ENCODE measurements around the gene SLC35F4. TPM values are rescaled to one million over a fixed set of nuclear protein-coding genes. Genes with fewer than 3 reads are reported as not detected.
"Not testable (repeated sequence)": the region's sequence is repeated elsewhere in the genome, so short reads cannot be mapped to it uniquely, and the experiment has no call there.

The SLC35F4 gene
- total RNA-seq, 4 donors from 2014 or later: 0.88 to 2.3 TPM; not detected in 2

DNA sequence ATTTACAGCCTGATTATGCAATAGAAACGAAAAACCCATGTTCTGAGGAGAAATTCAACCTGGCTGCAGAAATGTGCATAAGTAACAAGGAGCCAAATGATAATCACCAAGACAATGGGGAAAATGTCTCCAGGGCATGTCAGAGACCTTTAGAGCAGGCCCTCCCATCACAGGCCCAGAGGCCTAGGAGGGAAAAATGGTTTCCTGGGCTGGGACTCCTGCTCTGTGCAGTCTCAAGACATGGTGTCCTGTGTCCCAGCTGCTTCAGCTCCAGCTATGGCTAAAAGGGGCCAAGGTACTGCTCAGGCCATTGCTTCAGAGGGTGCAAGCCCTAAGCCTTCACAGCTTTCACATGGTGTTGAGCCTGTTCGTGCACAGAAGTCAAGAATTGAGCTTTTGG lies 156.0 kb downstream of the SLC35F4 start:
- Histone ChIP-seq H3K36me3 (no peaks in the 10 kb centered on the region), H3K27ac (no peak overlapping the region), H3K4me3 (no peak overlapping the region), H3K4me1 (no peaks in the 10 kb centered on the region), H3K27me3 (no peaks in the 10 kb centered on the region), H3K9me3 (no peaks in the 10 kb centered on the region)
- TF ChIP-seq, protein P1, sequence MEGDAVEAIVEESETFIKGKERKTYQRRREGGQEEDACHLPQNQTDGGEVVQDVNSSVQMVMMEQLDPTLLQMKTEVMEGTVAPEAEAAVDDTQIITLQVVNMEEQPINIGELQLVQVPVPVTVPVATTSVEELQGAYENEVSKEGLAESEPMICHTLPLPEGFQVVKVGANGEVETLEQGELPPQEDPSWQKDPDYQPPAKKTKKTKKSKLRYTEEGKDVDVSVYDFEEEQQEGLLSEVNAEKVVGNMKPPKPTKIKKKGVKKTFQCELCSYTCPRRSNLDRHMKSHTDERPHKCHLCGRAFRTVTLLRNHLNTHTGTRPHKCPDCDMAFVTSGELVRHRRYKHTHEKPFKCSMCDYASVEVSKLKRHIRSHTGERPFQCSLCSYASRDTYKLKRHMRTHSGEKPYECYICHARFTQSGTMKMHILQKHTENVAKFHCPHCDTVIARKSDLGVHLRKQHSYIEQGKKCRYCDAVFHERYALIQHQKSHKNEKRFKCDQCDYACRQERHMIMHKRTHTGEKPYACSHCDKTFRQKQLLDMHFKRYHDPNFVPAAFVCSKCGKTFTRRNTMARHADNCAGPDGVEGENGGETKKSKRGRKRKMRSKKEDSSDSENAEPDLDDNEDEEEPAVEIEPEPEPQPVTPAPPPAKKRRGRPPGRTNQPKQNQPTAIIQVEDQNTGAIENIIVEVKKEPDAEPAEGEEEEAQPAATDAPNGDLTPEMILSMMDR (IDR thresholded peaks at IDR 0.05): no peak
- no peak for DNase-seq
- intact Hi-C loops (cut with DNase I; ENCODE audit: low total_unique reads): no loop called here

DNA sequence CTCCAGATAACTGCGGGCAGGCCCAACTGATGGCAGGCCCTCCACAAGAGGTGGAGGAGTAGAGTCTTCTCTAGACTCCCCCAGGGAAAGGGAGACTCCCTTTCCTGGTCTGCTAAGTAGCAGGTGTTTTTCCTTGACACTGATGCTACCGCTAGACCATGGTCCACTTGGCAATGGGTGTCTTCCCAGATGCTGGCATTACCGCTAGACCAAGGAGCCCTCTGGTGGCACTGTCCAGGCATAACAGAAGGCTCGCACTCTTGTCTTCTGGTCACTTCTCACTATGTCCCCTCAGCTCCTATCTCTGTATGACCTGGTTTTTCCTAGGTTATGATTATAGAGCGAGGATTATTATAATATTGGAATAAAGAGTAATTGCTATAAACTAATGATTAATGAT lies 156.8 kb downstream of the SLC35F4 start:
- H3K9me3 ChIP-seq; H3K27me3 ChIP-seq; H3K4me3 ChIP-seq; H3K4me1 ChIP-seq; DNase-seq; intact Hi-C loops (cut with DNase I; ENCODE audit: low total_unique reads); H3K36me3 ChIP-seq; H3K27ac ChIP-seq: not testable (repeated sequence)

DNA sequence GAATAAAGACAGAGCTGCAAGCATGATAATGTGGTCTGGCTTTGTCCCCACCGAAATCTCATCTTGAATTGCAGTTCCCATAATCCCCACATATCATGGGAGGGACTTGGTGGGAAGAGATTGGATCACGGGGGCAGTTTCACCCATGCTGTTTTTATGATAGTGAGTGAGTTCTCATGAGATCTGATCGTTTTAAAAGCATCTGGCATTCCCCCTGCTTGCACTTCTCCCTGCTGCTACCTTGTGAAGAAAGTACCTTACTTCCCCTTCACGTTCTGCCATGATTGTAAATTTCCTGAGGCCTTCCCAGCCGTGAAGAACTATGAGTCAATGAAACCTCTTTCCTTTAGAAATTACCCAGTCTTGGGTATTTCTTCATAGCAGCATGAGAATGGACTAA lies 158.7 kb downstream of the SLC35F4 start:
- H3K4me1 ChIP-seq: no peaks in the 10 kb centered on the region
- intact Hi-C loops (cut with DNase I; ENCODE audit: low total_unique reads): no loop called here
- H3K36me3 ChIP-seq: no peaks in the 10 kb centered on the region
- no peak overlapping the region for H3K27ac ChIP-seq
- no peaks in the 10 kb centered on the region for H3K9me3 ChIP-seq
- TF ChIP-seq, protein P1 (IDR thresholded peaks at IDR 0.05): no peak
- no peak for TF ChIP-seq POLR2A (IDR thresholded peaks at IDR 0.05)
- DNase-seq: no peak
- H3K27me3 ChIP-seq: no peaks in the 10 kb centered on the region
- no peak overlapping the region for H3K4me3 ChIP-seq

DNA sequence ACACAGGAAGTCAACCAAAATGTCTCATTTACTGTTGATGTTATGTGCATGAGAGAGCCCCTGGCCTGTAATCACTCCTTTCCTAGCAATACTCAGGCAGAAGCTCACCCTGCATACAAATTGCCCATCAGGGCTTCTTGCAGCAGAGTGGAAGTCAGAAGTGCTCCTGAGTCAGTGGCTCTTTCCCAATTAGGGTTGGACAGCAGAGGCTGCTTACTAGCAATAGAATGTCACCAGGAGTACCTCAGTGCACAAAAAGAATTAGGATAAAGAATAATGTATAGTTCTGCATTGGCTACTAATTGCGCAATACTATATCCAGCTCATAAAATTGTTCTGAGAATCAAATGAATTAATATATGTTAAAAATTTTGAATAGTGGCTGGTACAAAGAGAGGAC lies 161.1 kb downstream of the SLC35F4 start:
- intact Hi-C loops (cut with DNase I; ENCODE audit: low total_unique reads): no loop called here
- Histone ChIP-seq H3K4me1 (no peaks in the 10 kb centered on the region), H3K4me3 (no peak overlapping the region), H3K36me3 (no peaks in the 10 kb centered on the region), H3K27me3 (no peaks in the 10 kb centered on the region), H3K9me3 (no peaks in the 10 kb centered on the region), H3K27ac (no peak overlapping the region)
- no peak for TF ChIP-seq POLR2A (IDR thresholded peaks at IDR 0.05)
- TF ChIP-seq, protein P1 (IDR thresholded peaks at IDR 0.05): no peak
- no peak for DNase-seq

DNA sequence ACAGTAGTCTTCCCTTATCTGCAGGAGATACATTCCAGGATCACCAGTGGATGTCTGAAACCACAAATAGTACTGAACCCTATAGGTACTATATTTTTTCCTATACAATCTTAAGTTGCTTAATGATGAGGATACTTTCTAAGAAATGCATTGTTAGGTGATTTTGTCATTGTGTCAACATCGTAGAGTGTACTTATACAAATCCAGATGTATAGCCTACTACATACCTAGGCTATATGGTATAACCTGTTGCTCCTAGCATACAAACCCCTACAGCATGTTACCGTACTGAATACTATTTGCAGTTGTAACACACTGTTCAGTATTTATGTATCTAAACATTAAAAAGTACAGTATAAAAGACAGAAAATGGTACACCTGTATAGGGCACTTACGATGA lies 165.9 kb downstream of the SLC35F4 start:
- no peak overlapping the region for H3K4me3 ChIP-seq
- TF ChIP-seq, protein P1 (IDR thresholded peaks at IDR 0.05): no peak
- no peak for TF ChIP-seq POLR2A (IDR thresholded peaks at IDR 0.05)
- H3K9me3 ChIP-seq: no peaks in the 10 kb centered on the region
- no peaks in the 10 kb centered on the region for H3K36me3 ChIP-seq
- no peaks in the 10 kb centered on the region for H3K27me3 ChIP-seq
- no peak overlapping the region for H3K27ac ChIP-seq
- DNase-seq: no peak
- intact Hi-C loops (cut with DNase I; ENCODE audit: low total_unique reads): no loop called here
- H3K4me1 ChIP-seq: no peaks in the 10 kb centered on the region

DNA sequence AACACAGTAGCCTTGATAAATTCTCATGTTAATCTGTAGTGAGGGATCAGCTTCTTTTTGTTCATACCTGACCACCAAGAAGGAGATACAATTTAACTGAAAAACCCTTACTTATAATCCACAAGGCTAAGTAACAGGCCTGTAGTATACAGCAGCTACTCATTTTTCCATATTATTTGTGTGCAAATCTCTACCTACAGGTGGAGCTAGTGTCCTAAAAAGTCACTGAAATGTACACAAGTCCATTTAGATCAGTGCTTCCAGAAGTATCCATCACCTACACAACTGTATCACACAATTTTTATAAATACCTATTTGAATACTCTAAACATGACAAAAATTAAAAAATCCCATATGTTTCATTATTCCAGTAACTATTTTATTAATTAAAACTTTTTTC lies 173.2 kb downstream of the SLC35F4 start:
- intact Hi-C loops (cut with DNase I; ENCODE audit: low total_unique reads): no loop called here
- no peak for DNase-seq
- TF ChIP-seq, protein P1 (IDR thresholded peaks at IDR 0.05): no peak
- TF ChIP-seq POLR2A (IDR thresholded peaks at IDR 0.05): no peak
- Histone ChIP-seq H3K9me3 (no peaks in the 10 kb centered on the region), H3K36me3 (no peaks in the 10 kb centered on the region), H3K4me3 (no peak overlapping the region), H3K27ac (no peak overlapping the region), H3K27me3 (no peaks in the 10 kb centered on the region), H3K4me1 (no peaks in the 10 kb centered on the region)
